ENCODE results near the gene ANKZF1. TPM values are rescaled to one million over a fixed set of nuclear protein-coding genes. Genes with fewer than 3 reads are reported as not detected.

ANKZF1 gene
- total and polyA plus RNA-seq, 2 of the 8 experiments (the other 6 are each of a cell fraction or from before 2014, with no cell fraction given), result 32.5 to 50.1 TPM

GRCh38 chr2:219282375-219282774 lies 52.8 kb downstream of the ANKZF1 start:
- H3K23me2 ChIP-seq (ENCODE audit: low read depth, low read length), result peaks cover 8% of the 10 kb centered on the region; the same call in 1 of the 2 replicates
- H3K36me3 ChIP-seq (ENCODE audit: control insufficient read depth in 2 of 4, insufficient read depth in 4 of 4, low read length in 3 of 4), result peaks cover 0 to 4% (median under 1%) of the 10 kb centered on the region in 4 experiments; a peak in 3 of 8 replicates
- H3K27ac ChIP-seq (ENCODE audit: low read depth, low read length), result no peak overlapping the region
- no peak overlapping the region for H4K8ac ChIP-seq (ENCODE audit: extremely low read depth, insufficient read depth, low read length)
- no peak overlapping the region for H3K18ac ChIP-seq (ENCODE audit: extremely low read depth, low read length)
- H2AFZ ChIP-seq (ENCODE audit: low read length), result no peak overlapping the region
- H3K9ac ChIP-seq (replicated peaks in 1 of 4; ENCODE audit: extremely low read depth in 1 of 4, low read depth in 3 of 4, low read length in 3 of 4), result no peak overlapping the region
- H2BK5ac ChIP-seq (ENCODE audit: low read depth, low read length), result no peak overlapping the region
- no peak overlapping the region for H2BK120ac ChIP-seq (replicated peaks; ENCODE audit: low read depth, low read length)
- no peak overlapping the region for H2BK12ac ChIP-seq (ENCODE audit: low read depth, low read length)
- no peak overlapping the region for H3K4me3 ChIP-seq (ENCODE audit: extremely low read depth in 1 of 4, insufficient read depth in 2 of 4, low read depth in 3 of 4, low read length in 4 of 4)
- ChIA-PET POLR2A (ENCODE audit: partially characterized antibody) (interaction anchor here (0.6 to 2.6 kb wide), 5 partner anchors 11 to 69 kb away, joined by 3 to 6 read pairs (median 4); partner anchors contain the start of genes ANKZF1 and ATG9A), CTCF (ENCODE audit: partially characterized antibody) (interaction anchor here (0.7 to 12.1 kb wide), 6 partner anchors 10 to 280 kb away, joined by 3 to 220 read pairs (median 4); no protein-coding TSS in a partner anchor)
- H3K14ac ChIP-seq (ENCODE audit: insufficient read length), result no peak overlapping the region
- peaks cover 9 to 31% (median 19%) of the 10 kb centered on the region in 4 experiments for H3K4me1 ChIP-seq (replicated peaks in 1 of 4; ENCODE audit: control insufficient read depth in 3 of 4, insufficient read depth in 4 of 4, low read length in 3 of 4)
- H3K4me2 ChIP-seq (ENCODE audit: insufficient read depth in 1 of 2, low read depth in 2 of 2, low read length in 2 of 2), result no peak overlapping the region
- H3K79me2 ChIP-seq (ENCODE audit: control insufficient read depth in 1 of 2, insufficient read depth in 2 of 2, low read length in 2 of 2), result no peaks in the 10 kb centered on the region
- no peak overlapping the region for H4K91ac ChIP-seq (replicated peaks; ENCODE audit: insufficient read length, low read length)
- no peak for DNase-seq (ENCODE audit: low read depth in 1 of 2, low spot score in 2 of 2)
- H3K9me3 ChIP-seq (ENCODE audit: insufficient read depth in 2 of 2, low read depth in 1 of 2, low read length in 1 of 2), result no peaks in the 10 kb centered on the region
- no peaks in the 10 kb centered on the region; a peak in 1 of 7 replicates for H3K27me3 ChIP-seq (replicated peaks in 1 of 4; ENCODE audit: control insufficient read depth in 3 of 4, extremely low read depth in 1 of 4, insufficient read depth in 3 of 4, low read length in 3 of 4)
- 90% methylated on average over 5 of the region's 5 CpGs; no CpG with 5 or more reads in 1 of the 2 experiments for WGBS, 2 experiments (ENCODE audit: extremely low coverage in 1 of 2, insufficient coverage in 1 of 2, insufficient read length in 1 of 2, insufficient replicate concordance in 2 of 2, low coverage in 1 of 2, low lambda C conversion rate in 2 of 2, missing lambda C conversion rate in 1 of 2)
- no peak overlapping the region for H3K56ac ChIP-seq (replicated peaks; ENCODE audit: insufficient read length, low read depth, low read length)
- no peak overlapping the region for H2BK20ac ChIP-seq (ENCODE audit: low read length)
- H4K5ac ChIP-seq (ENCODE audit: insufficient read length, low read depth, low read length), result no peak overlapping the region
- no peak overlapping the region for H2BK15ac ChIP-seq (ENCODE audit: low read length)
- H3K23ac ChIP-seq (ENCODE audit: insufficient read length), result no peak overlapping the region
- H2AK5ac ChIP-seq (ENCODE audit: low read depth, low read length), result no peak overlapping the region
- H3K79me1 ChIP-seq (ENCODE audit: low read depth, low read length), result no peaks in the 10 kb centered on the region; the same call in 1 of the 2 replicates
- FAIRE-seq, result no peak
- no peak overlapping the region for H3K4ac ChIP-seq (replicated peaks; ENCODE audit: insufficient read length, low read depth, low read length)
- no peaks in the 10 kb centered on the region for H4K20me1 ChIP-seq (replicated peaks in 1 of 2; ENCODE audit: control insufficient read depth in 1 of 2, insufficient read depth in 2 of 2, low read length in 2 of 2)
- TF ChIP-seq SP1 (IDR thresholded peaks at IDR 0.05; ENCODE audit: low read depth, low read length) (no peak), ZNF274 (IDR thresholded peaks at IDR 0.05; ENCODE audit: borderline replicate concordance, extremely low read depth, low read length) (no peak), TBP (IDR thresholded peaks at IDR 0.05; ENCODE audit: low read depth, low read length) (no peak), ASH2L (IDR thresholded peaks at IDR 0.05; ENCODE audit: low read length) (no peak), TEAD4 (IDR thresholded peaks at IDR 0.05; ENCODE audit: low read depth, low read length) (no peak), GTF2F1 (IDR thresholded peaks at IDR 0.05; ENCODE audit: borderline replicate concordance, low read depth, low read length) (no peak), POU5F1 (IDR thresholded peaks at IDR 0.05; ENCODE audit: low read depth, low read length) (no peak), HDAC2 (IDR thresholded peaks at IDR 0.05; ENCODE audit: borderline replicate concordance in 1 of 2, low read depth in 2 of 2, low read length in 2 of 2) (no peak), CTBP2 (IDR thresholded peaks at IDR 0.05; ENCODE audit: borderline replicate concordance, insufficient read depth, insufficient read length, low read length) (no peak), SIRT6 (IDR thresholded peaks at IDR 0.05; ENCODE audit: low read length) (no peak), MAFK (IDR thresholded peaks at IDR 0.05; ENCODE audit: low read depth, low read length) (no peak), USF2 (IDR thresholded peaks at IDR 0.05; ENCODE audit: low read length) (no peak), SRF (IDR thresholded peaks at IDR 0.05; ENCODE audit: low read depth, low read length) (no peak)
